Measurements from ENCODE around the gene CNDP2.

GRCh38 chr18:74518456-74519295 is 22.5 kb downstream of the CNDP2 start:
- TF ChIP-seq POLR2AphosphoS5 (IDR thresholded peaks at IDR 0.05) (no peak), CTCF (IDR thresholded peaks at IDR 0.05) (no peak)
